ENCODE results near the gene FBXO24. TPM values are rescaled to one million over a fixed set of nuclear protein-coding genes. Genes with fewer than 3 reads are reported as not detected.
A peak's percentile ranks its signal among the peaks of the same experiment; 100 is the strongest.
"Not testable (repeated sequence)": the region's sequence is repeated elsewhere in the genome, so short reads cannot be mapped to it uniquely, and the experiment has no call there.

The FBXO24 gene
- total RNA-seq, 1 experiment from 2014 or later: 1.1 TPM

- POLR2A ChIA-PET: interaction anchor here (0.5 to 2.6 kb wide), 18 partner anchors 10 to 555 kb away, joined by 3 to 20 read pairs (median 5); partner anchors contain the start of genes FBXO24, LRCH4, POP7 and TSC22D4
Observed at GRCh38 chr7:100539436-100540006, 46.6 kb upstream of the FBXO24 start.

GRCh38 chr7:100540073-100540723 is 45.9 kb upstream of the FBXO24 start:
- no peak overlapping the region for H3K27ac Mint-ChIP-seq (ENCODE audit: low read depth, unreplicated experiment)
- H3K27me3 Mint-ChIP-seq (ENCODE audit: insufficient read depth, unreplicated experiment): no peaks in the 10 kb centered on the region
- H3K9me3 Mint-ChIP-seq (ENCODE audit: unreplicated experiment): no peaks in the 10 kb centered on the region
- H3K36me3 Mint-ChIP-seq (ENCODE audit: insufficient read depth, unreplicated experiment): no peaks in the 10 kb centered on the region
- BruUV-seq (replicated peaks): no TSS peak
- H3K4me1 Mint-ChIP-seq (ENCODE audit: insufficient read depth, unreplicated experiment): peaks cover 41% of the 10 kb centered on the region
- DNase-seq (ENCODE audit: unreplicated experiment): no peak
- intact Hi-C loops (cut with micrococcal nuclease): no loop called here
- peak overlapping the region; percentile 81 for H3K4me3 Mint-ChIP-seq (ENCODE audit: unreplicated experiment)
- ChIA-PET POLR2A (interaction anchor here (0.6 to 2.6 kb wide), 9 partner anchors 14 to 67 kb away, joined by 3 to 20 read pairs (median 6); partner anchors contain the start of genes FBXO24, LRCH4 and TSC22D4), CTCF (interaction anchor here (0.6 to 1.0 kb wide), 2 partner anchors 9 to 164 kb away, joined by 3 read pairs; no protein-coding TSS in a partner anchor)
- no peak for TF ChIP-seq CTCF (IDR thresholded peaks at IDR 0.05; ENCODE audit: unreplicated experiment)

More at GRCh38 chr7:100539436-100540006, 46.6 kb upstream of the FBXO24 start:
- CTCF ChIA-PET: interaction anchor here (0.6 to 1.0 kb wide), 3 partner anchors 8 to 164 kb away, joined by 3 read pairs; no protein-coding TSS in a partner anchor
- intact Hi-C loops (cut with micrococcal nuclease): no loop called here
- H3K4me3 Mint-ChIP-seq (ENCODE audit: unreplicated experiment): peak overlapping the region; percentile 81
- no peaks in the 10 kb centered on the region for H3K9me3 Mint-ChIP-seq (ENCODE audit: unreplicated experiment)
- DNase-seq (ENCODE audit: unreplicated experiment): no peak
- H3K27me3 Mint-ChIP-seq (ENCODE audit: insufficient read depth, unreplicated experiment): no peaks in the 10 kb centered on the region
- no peaks in the 10 kb centered on the region for H3K36me3 Mint-ChIP-seq (ENCODE audit: insufficient read depth, unreplicated experiment)
- peaks cover 34% of the 10 kb centered on the region for H3K4me1 Mint-ChIP-seq (ENCODE audit: insufficient read depth, unreplicated experiment)
- TF ChIP-seq CTCF (IDR thresholded peaks at IDR 0.05; ENCODE audit: unreplicated experiment): no peak
- H3K27ac Mint-ChIP-seq (ENCODE audit: low read depth, unreplicated experiment): peak overlapping the region; percentile 36
- no TSS peak for BruUV-seq (replicated peaks)

- DNase-seq (ENCODE audit: unreplicated experiment); H3K27me3 Mint-ChIP-seq (ENCODE audit: insufficient read depth, unreplicated experiment); H3K36me3 Mint-ChIP-seq (ENCODE audit: insufficient read depth, unreplicated experiment); H3K9me3 Mint-ChIP-seq (ENCODE audit: unreplicated experiment); H3K27ac Mint-ChIP-seq (ENCODE audit: low read depth, unreplicated experiment); intact Hi-C loops (cut with micrococcal nuclease); BruUV-seq (replicated peaks); H3K4me3 Mint-ChIP-seq (ENCODE audit: unreplicated experiment): not testable (repeated sequence)
- peaks cover 52% of the 10 kb centered on the region for H3K4me1 Mint-ChIP-seq (ENCODE audit: insufficient read depth, unreplicated experiment)
- ChIA-PET POLR2A (interaction anchor here (0.7 kb wide), 1 partner anchor 62 kb away, joined by 3 read pairs; the partner anchor contains the start of gene TSC22D4), CTCF (interaction anchor here (0.5 to 2.5 kb wide), 3 partner anchors 18 to 62 kb away, joined by 3 to 23 read pairs (median 3); partner anchors contain the start of gene TSC22D4)
Observed at GRCh38 chr7:100541309-100541708, 44.8 kb upstream of the FBXO24 start.

GRCh38 chr7:100543586-100543985 is 42.5 kb upstream of the FBXO24 start:
- CTCF ChIA-PET: interaction anchor here (0.7 to 2.5 kb wide), 2 partner anchors 16 to 221 kb away, joined by 3 to 23 read pairs; no protein-coding TSS in a partner anchor
- Mint-ChIP-seq H3K27me3 (ENCODE audit: insufficient read depth, unreplicated experiment) (no peaks in the 10 kb centered on the region), H3K4me3 (ENCODE audit: unreplicated experiment) (no peak overlapping the region), H3K27ac (ENCODE audit: low read depth, unreplicated experiment) (peak overlapping the region; percentile 78), H3K36me3 (ENCODE audit: insufficient read depth, unreplicated experiment) (peaks cover 6% of the 10 kb centered on the region), H3K9me3 (ENCODE audit: unreplicated experiment) (no peaks in the 10 kb centered on the region), H3K4me1 (ENCODE audit: insufficient read depth, unreplicated experiment) (peaks cover 59% of the 10 kb centered on the region)
- no peak for TF ChIP-seq CTCF (IDR thresholded peaks at IDR 0.05; ENCODE audit: unreplicated experiment)
- intact Hi-C loops (cut with micrococcal nuclease): no loop called here
- no TSS peak for BruUV-seq (replicated peaks)
- POLR2A ChIA-PET: interaction anchor here (1.5 to 3.0 kb wide), 5 partner anchors 27 to 115 kb away, joined by 5 to 17 read pairs (median 6); partner anchors contain the start of genes FBXO24, LRCH4 and ZCWPW1
- DNase-seq (ENCODE audit: unreplicated experiment): no peak
